Fibroblast of lung (primary cell): Measurements from ENCODE around the gene MAT1A. TPM values are rescaled to one million over a fixed set of nuclear protein-coding genes. Genes with fewer than 3 reads are reported as not detected.

Experiments used
- DNase-seq, 2 donors: peaks; one replicate each; pipeline versions ENCODE4 v3.0.0 to v3.0.0-alpha.2; 2010; ENCODE audit warnings: low read depth in 2 of 2
- H2AFZ ChIP-seq: 2 replicates; pipeline ENCODE4 v1.5.1; 2012; ENCODE audit warnings: low read length, control low read depth, inconsistent platforms
- H3K27ac ChIP-seq: 2 replicates; pipeline ENCODE4 v1.5.1; 2011; ENCODE audit warnings: low read length, control low read depth; ENCODE audit not compliant: insufficient read depth
- H3K27me3 ChIP-seq: 2 replicates; pipeline ENCODE4 v1.5.1; 2011; ENCODE audit warnings: mild to moderate bottlenecking, low read length; ENCODE audit not compliant: control insufficient read depth, insufficient read depth
- H3K36me3 ChIP-seq: 2 replicates; pipeline ENCODE4 v1.5.1; 2011; ENCODE audit warnings: low read length; ENCODE audit not compliant: control insufficient read depth, insufficient read depth
- H3K4me1 ChIP-seq: 2 replicates; pipeline ENCODE4 v1.5.1; 2011; ENCODE audit warnings: low read length; ENCODE audit not compliant: control insufficient read depth, insufficient read depth; ENCODE audit errors: extremely low read depth
- H3K4me2 ChIP-seq: 2 replicates; pipeline ENCODE4 v1.5.1; 2011; ENCODE audit warnings: low read length, control low read depth; ENCODE audit not compliant: insufficient read depth; ENCODE audit errors: extremely low read depth
- H3K4me3 ChIP-seq, 4 experiments: fragments of 200-600 bp in 1 of 4; sonication (generic) in 1 of 4; replicated peaks in 1 of 4; 2 replicates each; pipeline ENCODE4 v1.5.1; 2011 to 2016; ENCODE audit warnings: low read length in 4 of 4, low read depth in 3 of 4, mild to moderate bottlenecking in 3 of 4, control low read depth in 2 of 4, inconsistent platforms in 1 of 4, mixed read lengths in 1 of 4; ENCODE audit not compliant: insufficient read depth in 1 of 4; ENCODE audit errors: control extremely low read depth in 1 of 4
- H3K79me2 ChIP-seq: 2 replicates; pipeline ENCODE4 v1.5.1; 2012; ENCODE audit warnings: mild to moderate bottlenecking, low read length, inconsistent platforms; ENCODE audit not compliant: control insufficient read depth, insufficient read depth
- H3K9ac ChIP-seq: 2 replicates; pipeline ENCODE4 v1.5.1; 2011; ENCODE audit warnings: mild to moderate bottlenecking, low read length, control low read depth; ENCODE audit not compliant: insufficient read depth
- H3K9me3 ChIP-seq: 2 replicates; pipeline ENCODE4 v1.5.1; 2012; ENCODE audit warnings: low read depth, low read length; ENCODE audit not compliant: control insufficient read depth, insufficient read depth
- H4K20me1 ChIP-seq: 2 replicates; pipeline ENCODE4 v1.5.1; 2011; ENCODE audit warnings: low read length; ENCODE audit not compliant: control insufficient read depth, insufficient read depth; ENCODE audit errors: extremely low read depth
- CTCF ChIP-seq, 2 donors: IDR thresholded peaks in 1 of 2; conservative IDR thresholded peaks in 1 of 2; 1 replicate in 1 of 2; 2 replicates in 1 of 2; pipeline ENCODE4 v1.5.1; 2011 to 2012; ENCODE audit warnings: low read length in 2 of 2, control low read depth in 1 of 2, inconsistent platforms in 1 of 2, low read depth in 1 of 2, mild to moderate bottlenecking in 1 of 2
- EZH2 ChIP-seq: IDR thresholded peaks from 2 replicates; pipeline ENCODE4 v1.5.1; 2012; ENCODE audit warnings: low read length, control low read depth, mild to moderate bottlenecking; ENCODE audit errors: missing control alignments
- polyA plus RNA-seq, 2 donors: library from polyadenylated mRNA; depleted of rRNA in 1 of 2; stranded (reverse) in 1 of 2; unstranded in 1 of 2; fragments of >200 nt; gene quantifications; 2 replicates each; pipeline ENCODE4 v1.2.1, GENCODE V29; 2011 to 2012; ENCODE audit warnings: missing spikeins in 1 of 2
- total RNA-seq: library from RNA; depleted of rRNA; stranded (reverse); fragments of >200 nt; gene quantifications from 2 replicates; pipeline ENCODE4 v1.2.1, GENCODE V29; 2014

Gene MAT1A
- total and polyA plus RNA-seq, 2 donors (not counting 1 experiment from before 2014, with no cell fraction given): not detected

- Histone ChIP-seq H3K79me2 (no peaks in the 10 kb centered on the region), H3K4me3 (no peak overlapping the region), H3K27ac (no peak overlapping the region), H3K4me1 (no peaks in the 10 kb centered on the region), H3K36me3 (no peaks in the 10 kb centered on the region), H4K20me1 (no peaks in the 10 kb centered on the region), H2AFZ (no peak overlapping the region), H3K4me2 (no peak overlapping the region), H3K9ac (no peak overlapping the region), H3K27me3 (no peaks in the 10 kb centered on the region), H3K9me3 (no peaks in the 10 kb centered on the region)
- no peak for DNase-seq
- TF ChIP-seq CTCF (conservative IDR thresholded peaks at IDR 0.05 in 1 of 2, IDR thresholded peaks at IDR 0.05 in 1 of 2; ENCODE audit: low read depth in 1 of 2, low read length in 2 of 2) (no peak), EZH2 (no peak)
Observed at GRCh38 chr10:80270887-80271286, 18.6 kb downstream of the MAT1A start.

GRCh38 chr10:80268938-80269588, 20.4 kb downstream of the MAT1A start:
- H3K27me3 ChIP-seq: no peaks in the 10 kb centered on the region
- TF ChIP-seq EZH2: no peak
- TF ChIP-seq CTCF (conservative IDR thresholded peaks at IDR 0.05 in 1 of 2, IDR thresholded peaks at IDR 0.05 in 1 of 2; ENCODE audit: low read depth in 1 of 2, low read length in 2 of 2): no peak
- no peak overlapping the region for H3K4me3 ChIP-seq
- H3K9me3 ChIP-seq: no peaks in the 10 kb centered on the region
- H3K4me1 ChIP-seq: no peaks in the 10 kb centered on the region
- no peaks in the 10 kb centered on the region for H3K36me3 ChIP-seq
- H2AFZ ChIP-seq: no peak overlapping the region
- no peak overlapping the region for H3K27ac ChIP-seq
- no peaks in the 10 kb centered on the region for H3K79me2 ChIP-seq
- DNase-seq: no peak
- H4K20me1 ChIP-seq: no peaks in the 10 kb centered on the region
- no peak overlapping the region for H3K9ac ChIP-seq
- no peak overlapping the region for H3K4me2 ChIP-seq

- Histone ChIP-seq H3K9me3 (no peaks in the 10 kb centered on the region), H3K79me2 (no peaks in the 10 kb centered on the region), H3K4me1 (no peaks in the 10 kb centered on the region), H3K4me3 (no peak overlapping the region), H3K4me2 (no peak overlapping the region), H3K27ac (no peak overlapping the region), H3K27me3 (no peaks in the 10 kb centered on the region), H2AFZ (no peak overlapping the region), H3K9ac (no peak overlapping the region), H3K36me3 (no peaks in the 10 kb centered on the region), H4K20me1 (no peaks in the 10 kb centered on the region)
- TF ChIP-seq CTCF (conservative IDR thresholded peaks at IDR 0.05 in 1 of 2, IDR thresholded peaks at IDR 0.05 in 1 of 2; ENCODE audit: low read depth in 1 of 2, low read length in 2 of 2) (no peak), EZH2 (no peak)
- no peak for DNase-seq
Observed at GRCh38 chr10:80268266-80268665, 21.2 kb downstream of the MAT1A start.
